OCI-LY7 (cell line): Measurements from ENCODE around the gene SKAP2.

Experiments
- EZH2phosphoT487 ChIP-seq: fragments of 200-600 bp; sonication (generic); IDR thresholded peaks from 2 replicates; pipeline ENCODE4 v1.6.1; 2018; ENCODE audit warnings: low read depth, borderline replicate concordance, mild to moderate bottlenecking, mixed run types, antibody characterized with exemption, low read length, moderate library complexity, mixed read lengths
- TF ChIP-seq, protein P1 (sequence below): fragments of 200-600 bp; sonication (generic); conservative IDR thresholded peaks from 2 replicates; pipeline ENCODE4 v1.5.1; 2014; ENCODE audit warnings: mild to moderate bottlenecking, antibody characterized with exemption, low read length, moderate library complexity, mixed read lengths

DNA sequence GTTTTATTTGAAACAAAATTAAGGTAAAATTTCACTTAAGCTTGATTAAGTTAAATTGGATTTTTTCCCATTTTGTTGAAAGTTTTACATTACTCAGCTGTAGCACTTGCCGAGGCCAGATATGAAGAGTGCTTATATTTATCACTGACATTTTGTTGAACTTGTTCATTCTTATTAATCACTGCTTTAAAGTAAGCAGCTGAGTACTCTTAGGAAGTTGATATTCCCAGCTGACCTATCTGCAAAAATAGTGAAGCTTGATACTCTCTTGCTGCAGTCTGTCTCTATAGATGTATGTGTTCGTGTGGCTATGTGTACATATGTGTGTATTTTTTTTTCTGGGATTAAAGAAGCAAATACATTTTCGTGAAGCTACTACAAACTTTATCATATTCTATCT, 150.0 kb downstream of the SKAP2 start:
- TF ChIP-seq, protein P1, sequence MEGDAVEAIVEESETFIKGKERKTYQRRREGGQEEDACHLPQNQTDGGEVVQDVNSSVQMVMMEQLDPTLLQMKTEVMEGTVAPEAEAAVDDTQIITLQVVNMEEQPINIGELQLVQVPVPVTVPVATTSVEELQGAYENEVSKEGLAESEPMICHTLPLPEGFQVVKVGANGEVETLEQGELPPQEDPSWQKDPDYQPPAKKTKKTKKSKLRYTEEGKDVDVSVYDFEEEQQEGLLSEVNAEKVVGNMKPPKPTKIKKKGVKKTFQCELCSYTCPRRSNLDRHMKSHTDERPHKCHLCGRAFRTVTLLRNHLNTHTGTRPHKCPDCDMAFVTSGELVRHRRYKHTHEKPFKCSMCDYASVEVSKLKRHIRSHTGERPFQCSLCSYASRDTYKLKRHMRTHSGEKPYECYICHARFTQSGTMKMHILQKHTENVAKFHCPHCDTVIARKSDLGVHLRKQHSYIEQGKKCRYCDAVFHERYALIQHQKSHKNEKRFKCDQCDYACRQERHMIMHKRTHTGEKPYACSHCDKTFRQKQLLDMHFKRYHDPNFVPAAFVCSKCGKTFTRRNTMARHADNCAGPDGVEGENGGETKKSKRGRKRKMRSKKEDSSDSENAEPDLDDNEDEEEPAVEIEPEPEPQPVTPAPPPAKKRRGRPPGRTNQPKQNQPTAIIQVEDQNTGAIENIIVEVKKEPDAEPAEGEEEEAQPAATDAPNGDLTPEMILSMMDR = no peak
- no peak for TF ChIP-seq EZH2phosphoT487
